ENCODE data around the gene CDT1.

GRCh38 chr16:88807142-88807625 lies 3.6 kb downstream of the CDT1 start:
- TF ChIP-seq CTCF (IDR thresholded peaks at IDR 0.05) (no peak), POLR2A (IDR thresholded peaks at IDR 0.05) (no peak)
